Neural crest cell (in vitro differentiated cells): ENCODE data around the gene GTPBP1. TPM values are rescaled to one million over a fixed set of nuclear protein-coding genes. Genes with fewer than 3 reads are reported as not detected.

ENCODE experiments used
- DNase-seq: peaks from one replicate; pipeline ENCODE4 v3.0.0; 2021; ENCODE audit warnings: low read depth, mixed read lengths, low spot score
- H3K27ac Mint-ChIP-seq: one replicate; pipeline ENCODE4 v1.8.0; 2021; ENCODE audit warnings: mild to moderate bottlenecking, mixed read lengths; ENCODE audit not compliant: unreplicated experiment
- H3K27me3 Mint-ChIP-seq: 2 replicates; pipeline ENCODE4 v1.8.0; 2021; ENCODE audit warnings: low read depth, mild to moderate bottlenecking, mixed read lengths
- H3K36me3 Mint-ChIP-seq: 2 replicates; pipeline ENCODE4 v1.8.0; 2021; ENCODE audit warnings: low read depth, mild to moderate bottlenecking, mixed read lengths
- H3K4me1 Mint-ChIP-seq: 2 replicates; pipeline ENCODE4 v1.8.0; 2021; ENCODE audit warnings: mixed read lengths
- H3K4me3 Mint-ChIP-seq: one replicate; pipeline ENCODE4 v1.8.0; 2021; ENCODE audit warnings: mild to moderate bottlenecking, mixed read lengths
- H3K9me3 Mint-ChIP-seq: 2 replicates; pipeline ENCODE4 v1.8.0; 2021; ENCODE audit warnings: mixed read lengths
- CTCF ChIP-seq: fragments of 200-600 bp; sonication (generic); conservative IDR thresholded peaks from 2 replicates; pipeline ENCODE4 v1.5.0; 2021; ENCODE audit warnings: antibody characterized with exemption, mild to moderate bottlenecking
- total RNA-seq: library from RNA; stranded (reverse); gene quantifications from 2 replicates; pipeline ENCODE4 v1.2.1, GENCODE V29; 2021

Gene GTPBP1
- total RNA-seq, 1 donor from 2014 or later = 73.3 TPM

GRCh38 chr22:38782402-38783094 is 76.8 kb downstream of the GTPBP1 start:
- Mint-ChIP-seq H3K4me3 (no peak overlapping the region), H3K9me3 (no peaks in the 10 kb centered on the region), H3K27me3 (no peaks in the 10 kb centered on the region), H3K4me1 (peaks cover 23% of the 10 kb centered on the region), H3K27ac (no peak overlapping the region), H3K36me3 (no peaks in the 10 kb centered on the region)
- no peak for TF ChIP-seq CTCF
- no peak for DNase-seq

Other genes with a start within 250 kb of the GTPBP1 start
- gene KDELR3, start 237.8 kb upstream of the GTPBP1 start, total RNA-seq = 5.1 and 5.3 TPM in 2 replicates
- 485 and 500 TPM in 2 replicates for gene DDX17, start 199.6 kb upstream of the GTPBP1 start, total RNA-seq
- gene DMC1, start 135.8 kb upstream of the GTPBP1 start, total RNA-seq = 8.1 and 9.0 TPM in 2 replicates
- 7.3 and 7.8 TPM in 2 replicates for gene FAM227A, start 49.6 kb upstream of the GTPBP1 start, total RNA-seq
- 39.1 and 39.4 TPM in 2 replicates for gene CBY1, start 49.3 kb upstream of the GTPBP1 start, total RNA-seq
- 105 and 107 TPM in 2 replicates for gene TOMM22, start 24.0 kb upstream of the GTPBP1 start, total RNA-seq
- gene JOSD1, start 5.0 kb upstream of the GTPBP1 start, total RNA-seq = 50.5 and 51.8 TPM in 2 replicates
- 39.0 and 41.7 TPM in 2 replicates for gene SUN2, start 50.1 kb downstream of the GTPBP1 start, total RNA-seq
- 18.0 and 18.9 TPM in 2 replicates for gene DNAL4, start 88.2 kb downstream of the GTPBP1 start, total RNA-seq
- gene NPTXR, start 138.1 kb downstream of the GTPBP1 start, total RNA-seq = 9.3 and 9.4 TPM in 2 replicates
- gene CBX6, start 166.3 kb downstream of the GTPBP1 start, total RNA-seq = 45.8 and 48.2 TPM in 2 replicates